T-helper 1 cell (primary cell): Measurements from ENCODE around the gene PTER.

Source experiments
- DNase-seq, 5 donors: peaks; one replicate each; pipeline ENCODE4 v3.0.0-alpha.2; 2012 to 2020

The PTER gene

DNA sequence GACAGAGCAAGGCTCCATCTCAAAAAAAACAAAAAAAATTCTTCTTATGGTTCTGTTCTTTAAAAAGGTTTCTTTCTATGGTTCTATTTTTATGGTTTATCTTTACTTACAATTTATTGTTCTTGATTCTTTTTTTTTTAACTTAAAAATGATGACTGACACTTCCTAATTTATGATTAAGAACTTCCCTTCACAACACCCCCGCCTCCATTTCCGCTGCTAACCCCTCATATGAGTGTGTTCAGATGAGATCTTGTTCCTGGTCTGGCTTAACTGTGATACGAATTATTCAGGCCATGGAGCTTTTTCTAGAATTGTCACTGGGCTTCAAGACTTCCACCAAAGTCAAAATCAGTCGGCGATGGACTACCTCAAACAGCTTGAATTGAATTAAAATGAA is 33.9 kb downstream of the PTER start:
- DNase-seq: peak in 1 of 5 donors; percentile 10

DNA sequence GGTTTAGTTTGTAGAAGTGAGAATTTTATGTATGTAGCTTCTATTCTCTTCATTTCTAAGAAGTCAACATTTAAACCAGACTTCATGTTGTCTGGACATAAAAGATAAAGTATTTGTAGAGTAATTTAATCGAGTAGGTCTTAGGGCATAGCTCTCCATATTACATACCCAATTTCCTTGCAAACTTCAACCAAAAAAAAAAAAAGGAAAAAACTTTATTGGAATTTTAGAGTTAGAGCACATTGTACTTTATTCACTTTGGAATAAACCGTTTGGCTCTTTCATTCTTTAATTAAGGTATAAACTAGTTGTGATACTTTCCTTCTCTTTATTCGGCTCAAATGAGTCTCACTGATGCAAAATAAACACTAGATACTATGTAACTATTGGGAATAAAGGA is 36.0 kb downstream of the PTER start:
- DNase-seq: no peak

DNA sequence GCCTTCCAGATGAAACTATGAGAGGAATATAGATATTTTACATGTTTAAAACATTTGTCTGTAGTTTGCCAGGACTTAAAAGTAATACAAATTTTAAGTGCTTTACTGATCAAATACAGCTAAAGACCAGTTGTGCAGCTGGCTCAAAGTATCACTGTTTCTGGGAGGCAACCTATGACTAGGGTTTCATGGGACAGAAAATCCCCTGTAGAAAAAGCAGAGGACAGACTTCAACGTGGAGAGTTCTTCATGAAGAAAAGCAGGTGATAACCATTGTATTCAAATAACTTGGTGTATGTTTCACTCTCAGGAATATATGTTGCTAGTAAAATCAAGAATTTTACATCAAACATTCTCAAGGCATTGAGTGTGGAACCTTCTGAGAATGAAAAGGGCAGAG is 40.9 kb downstream of the PTER start:
- DNase-seq: no peak

DNA sequence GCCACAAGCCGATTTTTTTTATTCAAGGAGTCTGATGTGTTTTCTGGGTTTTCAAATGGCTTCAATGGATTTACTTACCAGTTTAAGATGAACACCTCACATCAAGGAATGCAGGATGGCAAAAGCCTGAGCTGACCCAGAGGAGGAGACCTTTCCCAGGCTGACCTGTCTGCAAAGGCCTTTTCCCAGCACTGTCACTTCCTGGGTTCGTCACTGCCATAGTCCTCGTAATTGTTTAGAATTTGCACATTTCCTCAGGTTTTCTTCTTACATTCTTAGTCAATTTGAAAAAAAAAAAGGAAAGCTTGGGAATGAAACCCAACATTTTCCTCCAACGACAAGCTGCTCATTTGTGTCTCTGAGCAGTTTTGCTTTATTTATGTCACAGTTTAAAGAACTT is 42.0 kb downstream of the PTER start:
- no peak for DNase-seq

DNA sequence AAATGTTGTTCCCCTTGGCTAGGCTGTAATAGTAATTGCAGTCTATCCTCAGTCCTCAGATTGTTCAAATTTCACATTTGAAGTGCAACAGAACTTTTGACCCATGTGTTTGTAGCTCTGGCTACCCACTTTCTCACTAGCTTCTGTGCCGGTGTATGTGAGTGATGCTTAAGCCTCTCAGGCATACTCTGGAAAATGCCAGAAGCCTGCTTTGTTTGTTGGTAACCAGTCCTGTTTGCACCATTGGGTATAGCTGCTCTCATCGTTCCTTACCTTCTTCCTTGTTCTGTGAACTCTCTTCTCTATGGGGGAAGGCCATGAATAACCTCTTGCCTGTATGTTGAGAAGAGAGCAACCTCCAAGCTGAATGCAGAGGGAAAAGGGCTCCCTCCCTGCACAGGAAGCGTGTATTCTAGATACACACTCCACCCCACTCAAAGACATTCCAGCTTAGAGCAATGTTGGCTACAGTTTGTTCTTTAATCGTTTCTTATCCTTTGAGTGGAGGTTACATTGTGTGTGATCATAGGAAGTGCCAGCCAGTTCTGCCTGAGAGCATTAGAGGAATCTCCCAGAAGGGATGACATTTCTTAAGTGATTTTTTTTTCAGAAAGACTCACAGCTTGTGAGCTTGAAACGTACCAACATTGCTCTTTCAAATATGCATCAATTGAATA is 44.4 kb downstream of the PTER start:
- no peak for DNase-seq

DNA sequence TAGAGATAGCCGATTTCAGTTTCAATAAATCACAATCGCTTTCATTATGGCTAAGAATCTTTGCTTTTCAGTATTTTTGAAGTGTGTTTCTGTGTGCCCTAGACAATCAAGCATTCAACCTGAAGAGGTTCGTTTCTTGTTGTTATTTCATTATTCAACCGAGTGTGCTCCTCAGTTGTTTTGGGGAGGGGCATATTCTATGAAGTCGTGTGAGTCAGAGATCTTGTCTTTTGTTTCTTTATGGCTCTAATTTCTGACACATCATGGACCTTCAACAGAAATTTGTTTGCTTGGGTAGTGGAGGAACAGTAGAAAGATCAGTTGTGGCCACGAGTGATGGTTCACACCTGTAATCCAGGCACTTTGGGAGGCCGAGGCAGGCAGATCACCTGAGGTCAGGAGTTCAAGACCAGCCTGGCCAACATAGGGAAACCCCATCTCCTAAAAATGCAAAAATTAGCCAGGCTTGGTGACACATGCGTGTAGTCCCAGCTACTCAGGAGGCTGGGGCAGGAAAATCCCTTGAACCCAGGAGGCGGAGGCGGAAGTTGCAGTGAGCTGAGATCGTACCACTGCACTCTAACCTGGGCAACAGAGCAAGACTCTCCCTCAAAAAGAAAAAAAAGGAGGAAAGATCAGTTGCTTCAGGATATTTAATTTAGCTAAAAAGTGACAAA is 46.6 kb downstream of the PTER start:
- no peak for DNase-seq

DNA sequence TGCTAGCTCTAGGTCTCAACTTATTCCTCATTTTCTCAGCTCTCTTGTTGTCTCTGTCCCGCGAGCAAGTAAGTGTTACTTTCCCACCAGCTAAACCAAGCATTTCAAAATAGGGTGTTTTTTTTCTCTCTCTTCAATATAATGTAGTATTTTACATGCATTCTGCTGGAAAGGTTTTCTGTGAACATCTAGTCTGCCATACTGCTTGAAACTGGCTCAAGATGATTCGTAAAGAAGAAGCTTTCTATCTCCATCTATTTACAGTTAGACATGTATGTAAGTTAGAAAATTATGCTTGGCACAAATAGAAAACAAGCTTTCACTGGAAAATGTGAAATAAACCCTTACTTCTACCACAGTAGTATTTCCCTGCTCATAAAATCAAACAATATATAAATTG is 53.7 kb downstream of the PTER start:
- no peak for DNase-seq

DNA sequence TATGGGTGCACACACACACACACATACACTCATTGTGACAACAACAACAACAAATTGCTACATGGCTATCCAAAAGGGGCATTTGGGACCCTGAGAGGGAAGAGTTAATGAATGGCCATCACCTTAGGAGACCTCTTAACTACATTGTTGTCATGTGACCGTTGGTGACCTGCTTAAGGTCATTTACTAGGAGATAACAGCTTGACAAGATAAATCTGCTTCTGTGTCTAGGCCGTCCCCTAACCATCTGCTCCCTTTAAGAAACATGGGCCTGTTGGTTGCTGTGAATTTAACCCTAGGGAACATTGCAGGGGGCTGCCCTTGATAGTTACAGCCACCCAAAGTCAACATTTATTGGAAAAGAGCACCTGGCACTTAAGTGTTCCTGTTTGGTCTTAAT is 55.1 kb downstream of the PTER start:
- no peak for DNase-seq

DNA sequence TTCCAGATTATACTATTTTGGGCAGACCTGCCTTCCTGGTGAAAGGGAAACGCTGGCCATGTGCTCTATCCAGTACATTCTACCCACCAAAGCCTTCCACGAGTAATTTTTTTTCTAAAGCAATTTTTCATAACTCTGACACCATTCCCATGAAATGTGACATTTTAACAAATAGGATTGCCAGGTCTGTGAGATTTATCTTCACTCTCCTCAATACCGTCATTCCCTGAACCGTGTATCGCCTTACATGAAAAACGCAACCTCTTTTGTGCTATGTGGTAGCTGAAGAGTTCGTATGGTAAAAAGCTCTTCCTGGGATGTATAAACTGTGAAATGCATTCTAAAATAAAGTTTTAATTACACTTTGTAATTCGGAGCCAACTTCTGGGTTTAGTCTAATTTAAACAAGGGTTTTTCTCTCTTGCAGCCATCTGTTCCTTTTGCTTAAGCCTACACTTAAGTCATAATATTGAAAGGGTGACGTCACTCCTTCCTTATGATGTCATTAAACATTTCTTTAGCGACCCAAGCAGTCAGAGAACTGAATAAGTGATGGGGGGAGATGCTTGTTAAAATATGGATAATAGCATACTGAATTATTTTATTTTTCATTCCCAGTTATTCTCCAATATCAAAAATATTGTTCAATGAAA is 57.2 kb downstream of the PTER start:
- DNase-seq: no peak

DNA sequence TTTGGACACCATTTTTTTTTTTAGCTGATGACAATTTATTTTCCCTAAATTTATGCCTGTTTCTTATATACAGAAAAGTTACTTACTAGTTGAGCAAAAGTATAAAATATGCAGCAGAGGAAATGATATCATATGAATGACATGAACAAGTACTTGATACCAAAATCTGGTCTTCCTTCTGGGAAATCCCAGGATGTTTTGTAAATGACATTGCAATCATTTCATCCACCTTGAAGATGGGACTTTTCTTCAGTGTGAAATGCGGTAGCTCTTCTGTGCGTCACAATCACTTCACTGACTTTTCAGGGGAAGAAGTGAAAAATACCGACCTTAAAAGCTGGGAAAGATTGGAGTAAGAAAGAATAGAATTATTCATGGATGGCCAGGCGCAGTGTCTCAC is 61.1 kb downstream of the PTER start:
- no peak for DNase-seq

DNA sequence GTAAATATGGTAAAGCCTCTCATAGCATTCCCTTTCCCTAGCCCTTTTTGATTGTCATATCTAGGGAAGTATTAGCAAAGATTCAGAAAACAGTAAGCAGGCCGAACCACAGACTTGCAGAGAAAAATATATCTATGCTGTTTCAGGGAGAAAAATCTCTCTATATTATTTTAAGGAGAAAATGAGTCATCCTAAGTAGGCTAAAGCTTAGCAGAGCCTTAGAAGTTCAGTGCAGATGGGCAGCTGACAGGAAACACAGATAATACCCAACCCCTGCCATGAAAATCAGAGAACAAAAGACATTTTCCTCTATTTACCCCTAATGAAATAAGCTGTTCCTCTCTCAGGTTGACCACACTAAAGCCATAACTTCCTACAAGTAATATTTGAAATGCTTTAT is 68.4 kb downstream of the PTER start:
- no peak for DNase-seq

DNA sequence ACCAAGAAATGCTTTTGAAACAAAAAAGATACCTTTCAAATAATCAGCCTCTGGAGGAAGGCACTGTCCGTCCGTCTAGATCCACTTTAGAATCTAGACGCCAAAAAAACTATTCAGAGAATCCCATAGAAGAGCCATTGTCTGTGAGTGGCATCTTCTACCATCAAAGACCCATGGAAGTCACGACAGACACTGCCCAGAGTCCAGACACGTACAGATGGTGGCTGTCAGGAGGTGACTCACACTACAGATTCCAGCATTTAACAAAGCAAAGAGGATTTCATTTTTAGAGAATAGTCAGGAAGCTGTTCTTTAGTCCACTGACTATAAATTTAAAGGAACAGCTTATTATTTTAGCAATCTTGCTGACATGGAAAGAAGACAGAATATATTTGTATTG is 73.2 kb downstream of the PTER start:
- DNase-seq: no peak

DNA sequence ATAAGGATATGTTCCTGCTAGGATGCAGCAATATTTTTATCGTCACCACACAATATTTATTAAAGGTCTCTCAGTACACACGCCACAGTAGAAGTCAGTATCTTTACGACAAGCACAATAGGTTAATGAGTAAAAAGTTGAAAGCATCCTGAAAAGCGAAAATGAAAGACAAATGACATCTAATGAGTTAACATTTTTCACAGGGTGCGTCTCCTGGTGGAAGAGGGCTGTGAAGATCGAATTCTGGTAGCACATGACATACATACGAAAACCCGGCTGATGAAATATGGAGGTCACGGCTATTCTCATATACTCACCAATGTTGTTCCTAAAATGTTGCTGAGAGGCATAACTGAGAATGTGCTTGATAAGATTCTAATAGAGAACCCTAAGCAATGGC is 74.0 kb downstream of the PTER start:
- DNase-seq: no peak

DNA sequence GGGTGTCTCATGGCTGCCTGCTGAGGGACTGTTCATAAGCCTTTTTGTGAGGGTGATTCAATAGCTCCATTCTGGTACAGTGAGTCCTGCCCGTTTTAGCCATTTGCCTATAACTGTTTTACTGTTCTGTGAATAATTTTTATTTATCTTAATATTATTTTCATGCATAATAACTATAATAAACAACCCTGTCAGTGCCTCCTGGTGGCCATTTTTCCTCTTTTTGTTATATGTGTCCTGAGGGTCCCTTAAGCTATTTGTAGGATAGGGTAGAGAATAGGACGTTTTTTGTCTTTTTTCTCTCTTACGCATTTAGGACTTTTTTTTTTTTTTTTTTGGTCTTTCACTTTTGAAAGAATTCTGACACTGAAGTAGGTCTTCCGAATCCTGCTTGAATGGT is 82.0 kb downstream of the PTER start:
- no peak for DNase-seq

DNA sequence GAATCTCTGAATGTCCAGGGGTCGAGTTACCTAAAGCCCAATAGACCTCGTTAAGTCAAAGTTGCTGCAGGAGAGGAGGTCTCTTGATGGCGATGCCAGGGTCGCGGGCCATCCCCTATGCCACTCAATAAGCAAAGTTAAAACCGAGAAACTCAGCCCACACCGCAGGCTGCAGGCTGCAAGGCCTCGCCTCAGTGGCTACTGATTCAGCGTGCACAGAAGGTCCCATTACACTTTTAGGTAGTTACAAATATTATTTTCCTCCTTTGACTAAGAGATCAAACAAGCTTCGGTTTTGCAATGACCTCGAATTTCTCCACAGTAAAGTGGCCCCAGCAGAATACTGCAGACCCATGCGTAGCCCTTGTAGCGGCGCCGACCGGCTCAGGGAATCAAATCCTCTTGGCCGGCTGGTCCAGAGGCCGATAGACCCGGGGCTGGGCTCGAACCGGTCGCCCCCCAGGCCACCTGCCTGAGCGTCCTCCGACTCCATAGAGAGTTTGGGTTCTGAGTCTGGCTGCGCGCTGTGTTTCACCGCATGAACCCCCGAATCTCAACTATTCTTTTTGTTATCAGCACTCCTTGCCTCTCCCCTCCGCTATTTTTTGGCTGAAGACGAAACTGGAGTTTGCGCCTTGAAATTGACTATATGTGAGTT is 82.6 kb downstream of the PTER start:
- DNase-seq: no peak

DNA sequence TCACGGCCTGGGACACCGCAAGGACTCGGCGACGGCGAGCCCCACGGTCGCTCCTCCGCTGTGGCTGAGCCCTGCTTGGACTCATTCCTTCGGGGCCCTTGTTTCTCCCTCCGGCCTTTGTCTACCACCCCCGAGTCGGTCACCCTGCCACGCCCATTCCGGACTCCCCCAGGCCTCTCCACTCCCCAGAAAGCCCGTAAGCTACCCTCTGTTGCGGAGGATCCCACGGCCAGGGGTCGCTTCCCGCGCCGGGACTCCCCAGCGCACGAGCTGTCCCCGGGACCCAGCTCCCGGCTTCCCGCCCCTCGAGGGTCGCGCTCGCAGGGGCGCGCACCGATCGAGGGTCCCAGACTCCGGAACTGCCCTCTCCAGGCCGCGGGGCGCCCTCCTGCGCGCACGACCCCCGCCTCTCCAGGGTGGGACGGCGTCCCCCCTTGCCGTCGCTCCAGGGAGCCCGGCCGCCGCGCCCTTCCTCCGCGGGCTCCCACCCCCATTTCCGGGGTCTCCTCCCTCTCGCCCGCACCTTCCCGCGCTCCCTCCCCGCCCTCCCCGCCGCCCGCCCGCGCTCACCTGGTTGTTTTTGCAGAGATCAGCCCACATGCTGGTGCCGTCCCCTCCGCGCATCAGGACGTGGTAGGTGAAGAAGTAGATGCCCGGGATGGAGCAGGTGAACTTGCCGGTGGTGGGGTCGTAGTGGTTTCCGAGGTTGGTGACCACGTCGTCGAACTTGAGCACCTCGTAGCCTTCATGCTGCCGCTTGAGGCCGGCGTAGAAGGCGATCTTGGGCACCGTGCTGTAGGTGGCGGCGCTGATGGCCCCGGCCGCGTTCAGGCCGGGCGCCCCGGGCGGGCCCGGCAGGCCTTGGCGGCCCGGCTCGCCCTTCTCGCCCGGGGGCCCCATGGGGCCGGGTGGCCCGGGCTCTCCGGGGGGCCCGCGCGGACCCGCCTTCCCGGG is 83.4 kb downstream of the PTER start:
- DNase-seq: peak in 1 of 5 donors; percentile 4

DNA sequence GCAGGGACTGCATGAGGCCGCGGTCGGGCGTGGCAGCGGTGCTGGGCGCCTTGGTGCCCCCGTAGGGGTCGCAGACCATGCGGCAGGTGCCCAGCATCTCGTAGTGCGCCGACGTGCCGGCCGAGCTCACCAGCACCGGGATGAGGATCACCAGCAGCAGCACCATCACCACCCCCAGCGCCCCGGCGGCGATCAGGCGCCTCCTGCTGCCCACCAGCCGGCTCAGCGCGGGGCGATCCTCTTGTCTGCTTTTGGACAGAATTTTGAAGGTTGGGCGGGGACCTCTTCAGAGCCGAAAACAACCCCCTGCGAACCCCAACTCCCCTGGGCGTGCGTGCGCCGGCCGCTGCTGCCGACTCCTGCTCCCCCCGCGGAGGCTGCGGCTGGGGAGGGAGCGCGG is 84.1 kb downstream of the PTER start:
- peak in 1 of 5 donors; percentile 38 for DNase-seq

DNA sequence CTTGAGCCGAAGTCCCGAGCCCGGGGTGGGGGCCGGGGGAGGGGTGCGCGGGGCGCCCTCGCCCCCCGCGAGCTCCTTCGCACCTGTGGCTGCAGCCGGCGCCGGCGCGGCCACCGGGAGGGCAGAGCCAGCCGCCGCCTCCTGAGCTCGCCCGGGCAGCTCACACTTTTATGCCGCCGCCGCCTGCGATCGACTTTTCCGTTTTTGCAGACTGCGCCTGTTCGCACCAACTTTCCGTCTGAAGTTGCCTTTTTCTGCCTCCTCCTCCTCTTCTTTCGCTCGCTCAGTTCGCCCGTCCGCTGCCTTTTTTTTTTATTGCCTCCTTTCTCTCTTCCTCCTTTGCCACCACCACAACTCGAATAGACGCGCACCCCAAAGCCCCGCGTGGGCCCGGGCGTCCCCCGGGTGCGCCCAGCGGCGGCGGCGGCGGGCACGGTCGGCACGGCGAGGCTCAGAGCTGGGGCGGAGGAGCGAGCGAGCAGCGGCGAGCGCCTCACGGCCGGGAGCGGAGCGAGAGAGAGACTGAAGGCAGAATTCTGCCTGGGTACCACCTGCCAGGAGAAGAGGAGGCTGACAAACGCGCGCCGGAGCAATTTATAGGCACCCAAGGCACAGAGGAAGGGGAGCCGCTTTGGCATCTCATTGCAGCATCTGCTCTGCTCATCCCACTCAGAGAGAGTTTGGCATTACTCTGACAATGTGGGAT is 84.7 kb downstream of the PTER start, which contains the start of gene C1QL3:
Gene C1QL3 (minus strand): TSS at position 569 of the 706 bp plus-strand sequence. CDS start 814 bp downstream, outside the sequence.
- DNase-seq: peak in 1 of 5 donors; percentile 36

DNA sequence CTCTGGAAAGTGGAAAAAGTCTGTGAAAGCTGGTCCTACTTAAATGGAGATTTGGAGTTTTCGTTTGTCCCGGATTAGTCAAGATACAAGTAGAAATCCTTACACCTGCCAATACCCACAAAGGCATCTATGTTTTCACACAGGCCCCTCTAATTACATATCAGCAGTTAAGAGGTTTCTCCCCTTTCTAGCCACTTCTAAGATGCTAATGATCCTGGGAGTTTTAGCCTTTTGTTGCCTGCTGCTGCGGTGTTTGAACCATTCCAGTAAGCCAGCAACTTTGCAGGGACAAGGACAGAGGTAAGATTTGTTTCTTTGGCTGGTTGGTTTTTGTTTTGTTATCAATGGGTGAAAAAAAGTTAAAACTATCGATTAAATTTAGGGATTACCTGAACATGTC is 90.6 kb downstream of the PTER start:
- no peak for DNase-seq

DNA sequence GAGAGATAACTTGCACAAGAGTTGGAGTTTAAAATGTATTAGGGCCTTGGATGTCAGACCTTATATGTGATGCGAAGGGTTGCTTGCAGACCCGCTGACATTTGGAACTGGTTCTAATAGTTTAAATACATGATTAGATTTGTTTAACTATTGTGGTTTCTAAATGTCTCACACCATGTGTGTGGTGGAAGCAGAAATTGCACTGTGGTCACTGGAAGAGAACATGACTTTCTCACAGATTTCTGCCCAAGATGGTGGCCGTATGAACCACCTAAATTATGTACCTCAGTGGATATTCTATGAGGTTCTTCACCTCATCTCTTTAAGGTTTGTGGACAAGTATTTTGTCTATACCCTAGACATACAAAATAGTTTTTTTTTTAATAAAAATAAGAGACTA is 93.0 kb downstream of the PTER start:
- DNase-seq: no peak

DNA sequence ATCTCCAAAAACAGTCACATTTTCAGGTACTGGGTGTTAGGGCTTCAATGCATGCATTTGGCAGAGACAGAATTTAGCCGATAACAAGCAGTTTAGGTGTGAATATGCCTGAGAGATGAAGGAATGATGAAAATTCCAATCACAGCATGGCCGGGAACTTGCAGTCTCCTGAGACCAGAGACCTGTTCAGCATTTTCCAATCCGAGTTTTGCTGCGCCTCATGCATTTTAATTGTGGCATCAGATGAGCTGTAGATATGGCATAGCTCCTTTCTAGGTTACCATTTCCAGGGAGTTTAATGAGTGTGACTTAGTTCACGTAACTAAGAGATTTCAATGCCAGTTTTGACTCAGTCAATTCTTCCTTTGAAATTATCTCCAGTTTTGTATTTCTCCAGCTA is 99.3 kb downstream of the PTER start:
- no peak for DNase-seq

DNA sequence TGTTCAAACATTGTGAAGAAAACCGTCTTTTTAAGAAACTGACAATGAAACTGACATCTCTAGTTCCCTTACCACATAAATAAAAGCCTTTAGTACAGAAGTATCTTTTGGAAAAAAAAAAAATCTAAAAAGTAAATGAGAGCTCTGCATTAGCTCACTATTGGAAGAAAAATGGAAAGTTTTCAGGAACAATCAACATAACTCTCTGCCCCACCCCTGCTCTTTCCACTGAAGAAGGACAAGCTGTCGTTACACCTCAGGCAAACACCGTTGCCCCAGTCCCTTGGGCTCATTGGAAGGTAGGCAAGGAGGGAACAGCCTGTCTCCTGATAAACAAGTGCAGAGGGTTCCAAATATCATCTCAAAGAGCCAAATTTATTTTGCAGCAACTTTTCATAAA is 107.3 kb downstream of the PTER start:
- DNase-seq: no peak
